NAMALWA (cell line): ENCODE data around the gene TXLNG.

Experiments
- DNase-seq: peaks from one replicate; pipeline ENCODE4 v3.0.0-alpha.2; 2015; ENCODE audit warnings: low spot score

The TXLNG gene

GRCh38 chrX:16839219-16839851 lies 53.1 kb downstream of the TXLNG start:
- no peak for DNase-seq

DNA sequence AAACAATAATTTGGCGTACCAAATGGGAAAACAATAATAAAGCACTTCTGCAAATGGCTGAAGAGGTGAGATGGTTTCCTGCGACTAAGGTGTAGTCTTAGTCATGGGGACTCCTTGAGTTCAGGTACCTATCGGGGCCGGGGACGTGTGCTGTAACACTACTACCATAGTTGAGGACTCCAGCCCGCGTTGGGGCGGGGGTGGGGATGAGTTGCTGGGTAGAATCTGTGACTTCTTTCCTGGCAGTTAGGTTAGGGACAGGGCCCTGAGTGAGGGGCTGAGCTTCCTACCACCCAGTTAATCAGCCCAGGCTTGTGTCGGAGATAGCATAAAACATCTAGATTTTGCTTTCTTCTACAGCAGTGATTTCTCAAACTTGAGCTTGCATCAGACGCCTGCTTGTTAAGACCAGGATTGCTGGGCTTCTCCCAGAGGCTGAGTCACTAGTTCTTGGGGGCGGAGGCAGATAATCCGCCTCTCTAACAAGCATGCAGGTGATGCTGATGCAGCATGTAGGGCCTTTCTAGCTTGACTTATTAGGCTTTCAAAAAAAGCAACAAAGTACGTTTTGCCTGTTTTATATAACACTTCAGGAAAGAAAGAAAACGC lies 53.7 kb downstream of the TXLNG start:
- DNase-seq: no peak

DNA sequence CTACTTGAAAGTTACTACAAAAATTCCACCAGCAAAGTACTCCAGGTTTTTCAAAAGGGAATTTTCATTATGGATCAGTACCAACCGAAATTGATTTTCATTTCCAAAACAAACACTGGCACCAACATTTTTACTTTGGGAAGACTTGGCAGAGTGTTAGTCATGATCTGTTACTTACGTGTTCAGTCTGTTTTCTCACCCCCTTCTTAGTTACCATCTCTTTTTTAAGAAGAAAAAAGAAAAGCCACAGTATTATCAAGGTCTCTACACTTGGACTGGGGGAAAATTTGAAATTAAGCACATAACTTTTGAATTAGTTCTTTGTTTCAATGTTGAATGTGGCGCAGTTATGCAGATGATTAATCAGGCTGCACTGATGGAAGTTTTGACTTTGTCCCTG lies 56.4 kb downstream of the TXLNG start:
- DNase-seq: no peak

DNA sequence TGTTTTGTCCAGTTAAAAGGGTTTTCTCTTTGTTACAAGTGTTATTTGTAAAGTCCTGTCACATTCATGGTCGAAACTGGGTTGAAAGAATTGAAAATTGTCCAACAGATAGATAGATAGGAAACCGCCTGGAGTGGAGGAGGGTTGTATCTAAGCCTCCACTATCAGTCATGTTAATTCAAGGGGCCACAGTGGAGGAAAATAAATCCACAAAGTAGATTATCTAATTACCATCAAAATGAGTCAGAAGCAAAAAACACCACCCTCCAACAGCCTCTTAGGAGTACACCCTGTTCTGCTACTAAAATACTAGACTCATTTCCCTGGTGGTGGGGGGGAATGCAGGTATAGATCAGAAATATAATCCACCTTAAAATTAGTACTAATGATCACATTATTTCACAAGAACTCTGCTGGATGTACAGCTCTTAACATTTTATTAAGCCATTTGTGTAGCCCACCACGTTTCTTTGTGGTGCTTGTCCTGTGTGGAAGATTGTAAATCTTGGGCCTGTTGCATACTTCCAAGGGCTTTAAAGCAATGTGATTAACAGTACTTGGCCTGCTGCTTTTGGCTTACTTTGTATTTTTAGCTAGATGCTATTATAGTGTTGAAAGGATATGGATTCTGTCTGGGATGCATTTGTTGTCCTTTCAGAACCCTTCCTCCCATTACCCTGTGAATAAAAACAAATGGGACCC lies 57.1 kb downstream of the TXLNG start:
- DNase-seq: no peak

DNA sequence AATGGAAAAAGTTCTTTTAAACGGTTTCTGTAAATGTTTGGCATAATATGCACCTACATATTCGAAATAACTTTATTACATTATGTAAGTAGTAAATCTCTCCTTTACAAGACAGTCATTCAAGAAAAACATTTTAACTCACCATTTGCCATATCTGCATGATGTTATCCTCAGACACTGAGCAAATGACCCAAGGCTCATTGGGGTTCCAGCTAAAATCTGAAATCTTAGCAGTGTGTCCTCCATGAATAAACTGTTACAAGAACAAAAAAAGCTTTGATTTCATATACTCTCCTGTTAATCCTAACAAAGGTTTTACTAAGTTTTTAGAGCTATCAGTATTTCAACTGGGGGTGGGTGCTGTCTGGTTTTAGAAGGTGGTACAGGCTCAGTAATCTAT lies 59.4 kb downstream of the TXLNG start:
- DNase-seq: no peak

DNA sequence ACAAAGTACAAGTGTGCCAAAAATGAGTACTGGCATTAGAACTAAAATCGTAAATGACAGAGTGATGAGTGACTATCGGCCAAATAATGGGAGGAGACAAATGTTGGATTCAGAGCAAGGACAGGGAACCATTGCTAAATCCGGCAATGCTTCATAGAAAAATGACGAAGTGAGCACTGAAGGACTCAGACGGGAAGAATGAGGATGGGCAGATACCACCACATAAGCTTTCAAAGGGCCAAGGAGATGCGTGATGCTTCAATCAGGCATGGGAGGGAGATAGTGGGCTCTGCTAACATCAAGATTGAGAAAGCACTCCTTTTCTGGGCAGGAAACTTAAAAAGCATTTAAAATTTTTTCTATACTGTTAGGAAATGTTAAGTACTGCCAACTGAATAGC lies 62.3 kb downstream of the TXLNG start:
- no peak for DNase-seq

DNA sequence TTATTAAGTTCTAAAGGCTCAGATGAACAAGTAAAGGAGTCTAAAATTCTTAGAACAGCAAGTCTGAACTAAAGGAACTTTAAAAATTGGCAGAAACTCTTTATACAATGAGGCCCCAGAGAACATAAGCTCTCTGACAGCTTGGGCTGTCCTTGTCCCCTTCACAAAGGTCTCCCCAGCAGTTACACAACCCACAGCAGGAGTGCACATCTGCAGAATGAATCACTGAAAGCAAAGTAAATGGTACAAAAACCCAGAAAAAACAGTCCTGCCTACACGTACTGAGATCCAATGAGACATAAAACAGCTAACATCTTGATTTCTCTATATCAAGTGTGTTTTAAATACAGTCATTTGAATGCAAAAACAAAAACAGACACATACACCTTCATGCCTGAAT lies 65.2 kb downstream of the TXLNG start:
- no peak for DNase-seq

DNA sequence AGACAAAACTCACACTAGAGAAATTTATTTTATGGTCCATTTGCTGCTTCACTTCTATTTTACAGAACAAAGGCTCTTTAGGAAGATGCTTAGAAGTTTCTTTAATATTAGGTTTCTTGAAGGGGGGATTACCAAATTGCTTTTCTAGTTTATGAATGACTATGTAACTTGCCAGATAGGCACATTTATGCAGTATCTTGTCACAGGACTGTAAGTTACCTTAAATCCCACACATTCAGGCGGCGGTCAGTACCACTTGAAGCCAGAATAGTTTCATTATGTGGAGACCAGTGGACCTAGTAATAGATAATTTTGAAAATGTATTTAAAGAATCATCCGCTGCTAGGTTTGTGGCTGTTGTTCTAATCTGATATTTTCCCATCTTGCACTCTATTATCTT lies 65.6 kb downstream of the TXLNG start:
- no peak for DNase-seq

DNA sequence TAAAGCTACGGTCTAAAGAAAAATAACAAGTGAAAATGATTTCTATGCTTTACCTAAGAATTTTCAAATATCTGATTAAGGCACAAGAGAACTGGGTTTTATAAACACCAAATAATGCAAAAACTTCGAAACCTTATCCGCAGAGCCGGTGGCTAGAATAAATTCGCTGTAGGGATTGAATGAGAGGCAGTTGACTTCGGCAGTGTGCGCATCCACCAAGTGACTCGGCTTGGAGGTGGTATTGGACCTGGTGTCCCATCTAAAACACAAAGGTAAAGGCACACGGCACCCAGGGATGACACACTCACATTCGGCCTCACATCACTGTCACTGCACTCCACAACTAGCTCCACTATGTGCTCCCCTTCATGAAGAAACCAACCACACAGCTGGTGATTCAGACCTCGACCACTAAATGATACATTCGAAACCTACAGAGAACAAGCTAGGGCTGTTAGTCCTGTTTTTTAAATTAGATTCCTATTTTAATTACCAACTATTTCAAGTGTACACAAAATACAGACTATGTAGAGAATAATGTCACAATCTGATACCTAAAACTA lies 66.4 kb downstream of the TXLNG start:
- DNase-seq: no peak

DNA sequence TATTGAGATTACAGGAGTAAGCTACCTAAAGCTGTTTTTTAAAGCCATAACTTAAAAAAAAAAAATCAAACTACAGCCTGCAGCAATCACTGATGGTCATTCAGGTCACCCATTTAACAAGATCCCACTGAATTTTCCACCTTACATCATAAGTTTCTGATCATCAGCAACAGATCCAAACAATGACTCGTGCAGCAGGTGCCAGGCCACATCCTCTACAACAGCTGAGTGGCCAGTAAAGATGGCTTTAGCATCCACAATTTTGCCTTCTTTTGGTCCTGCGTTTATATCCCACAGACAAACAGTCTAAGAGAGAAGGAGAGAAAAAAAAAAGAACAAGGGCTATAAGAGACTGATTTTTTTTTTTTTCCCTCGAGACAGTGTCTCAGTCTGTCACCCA lies 67.3 kb downstream of the TXLNG start:
- no peak for DNase-seq

DNA sequence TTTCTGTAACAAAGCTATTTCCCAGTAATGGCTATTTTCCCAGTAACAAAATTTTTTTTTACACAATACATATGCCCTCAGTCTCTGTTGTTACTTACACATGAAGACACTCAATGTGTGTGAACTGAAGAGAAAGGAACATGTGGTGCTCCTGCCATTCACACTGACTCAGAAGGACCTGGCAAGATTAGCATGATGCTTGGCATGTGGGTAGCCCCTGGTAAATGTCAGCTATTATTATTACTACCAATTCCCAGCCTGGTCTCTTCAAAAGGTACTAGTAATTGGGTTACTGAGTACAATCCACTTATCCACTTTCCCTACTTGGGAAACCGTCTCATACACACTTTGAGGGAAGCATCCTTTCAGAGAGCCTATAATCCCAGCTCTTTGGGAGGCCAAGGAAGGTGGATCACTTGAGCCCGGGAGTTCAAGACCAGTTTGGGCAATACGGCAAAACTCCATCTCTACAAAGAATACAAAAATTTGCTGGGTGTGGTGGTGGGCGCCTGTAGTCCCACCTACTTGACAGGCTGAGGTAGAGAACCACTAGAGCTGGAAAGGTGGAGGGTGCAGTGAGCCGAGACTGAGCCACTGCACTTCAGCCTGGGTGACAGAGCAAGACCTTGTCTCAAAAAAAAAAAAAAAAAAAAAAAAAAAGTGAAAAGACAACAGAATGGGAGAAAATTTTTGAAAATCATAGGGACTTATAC lies 69.3 kb downstream of the TXLNG start:
- DNase-seq: no peak

DNA sequence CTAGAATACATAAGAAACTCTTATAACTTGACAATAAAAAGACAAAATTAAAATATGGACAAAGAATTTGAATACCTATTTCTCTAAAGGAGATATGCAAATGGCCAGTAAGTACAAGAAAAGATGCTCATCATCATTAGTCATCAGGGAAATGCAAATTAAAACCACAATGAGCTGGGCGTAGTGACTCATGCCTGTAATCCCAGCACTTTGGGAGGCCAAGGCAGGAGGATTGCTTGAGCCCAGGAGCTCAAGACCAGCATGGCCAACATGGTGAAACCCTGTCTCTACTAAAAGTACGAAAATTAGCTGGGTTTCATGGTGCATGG lies 69.8 kb downstream of the TXLNG start:
- peak; percentile 32 for DNase-seq

GRCh38 chrX:16856744-16857143 lies 70.5 kb downstream of the TXLNG start:
- no peak for DNase-seq

- no peak for DNase-seq
Observed at GRCh38 chrX:16862829-16863228, 76.6 kb downstream of the TXLNG start.

DNA sequence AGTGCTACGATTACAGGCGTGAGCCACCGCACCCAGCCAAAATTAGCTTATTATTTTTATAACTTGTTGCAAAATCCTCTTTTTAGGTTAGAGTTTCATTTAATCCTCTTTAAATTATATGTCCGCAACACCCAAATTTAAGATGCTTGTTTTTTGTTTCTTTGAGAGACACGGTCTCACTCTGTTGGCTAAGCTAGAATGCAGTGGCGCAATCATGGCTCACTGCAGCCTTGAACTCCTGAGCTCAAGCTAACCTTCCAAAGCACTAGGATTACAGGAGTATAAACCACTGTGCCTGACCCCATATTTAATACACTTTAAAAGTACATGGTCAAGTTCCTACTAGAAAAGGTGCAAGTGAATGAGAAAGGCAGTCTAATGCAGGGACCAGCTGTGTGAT lies 81.7 kb downstream of the TXLNG start:
- no peak for DNase-seq

DNA sequence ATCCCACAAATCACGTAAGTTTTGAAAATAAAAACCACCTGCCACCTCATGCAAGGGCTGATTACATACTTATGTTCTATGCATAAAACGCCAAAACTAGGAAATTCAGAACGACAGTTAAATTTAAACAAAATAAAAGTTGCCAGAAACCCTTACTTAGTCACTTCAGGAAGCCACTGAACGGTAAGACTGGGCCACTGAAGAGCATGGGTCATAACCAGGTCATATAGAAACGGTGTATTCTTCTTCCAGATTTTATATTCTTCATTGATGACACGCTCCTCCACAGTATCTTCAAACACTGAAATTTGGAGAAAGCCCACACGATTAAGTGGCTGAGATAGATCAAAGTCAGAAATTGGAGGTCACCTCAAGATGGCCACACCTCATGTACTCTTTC lies 82.7 kb downstream of the TXLNG start:
- DNase-seq: no peak

- DNase-seq: peak; percentile 48
Observed at GRCh38 chrX:16869393-16870094, 83.3 kb downstream of the TXLNG start.

- peak; percentile 88 for DNase-seq
Observed at GRCh38 chrX:16870095-16870861, 84.0 kb downstream of the TXLNG start, which contains the start of gene RBBP7. Gene RBBP7, minus strand, starts transcription at chrX:16870362. Its CDS starts 309 bp downstream, at chrX:16870053.

DNA sequence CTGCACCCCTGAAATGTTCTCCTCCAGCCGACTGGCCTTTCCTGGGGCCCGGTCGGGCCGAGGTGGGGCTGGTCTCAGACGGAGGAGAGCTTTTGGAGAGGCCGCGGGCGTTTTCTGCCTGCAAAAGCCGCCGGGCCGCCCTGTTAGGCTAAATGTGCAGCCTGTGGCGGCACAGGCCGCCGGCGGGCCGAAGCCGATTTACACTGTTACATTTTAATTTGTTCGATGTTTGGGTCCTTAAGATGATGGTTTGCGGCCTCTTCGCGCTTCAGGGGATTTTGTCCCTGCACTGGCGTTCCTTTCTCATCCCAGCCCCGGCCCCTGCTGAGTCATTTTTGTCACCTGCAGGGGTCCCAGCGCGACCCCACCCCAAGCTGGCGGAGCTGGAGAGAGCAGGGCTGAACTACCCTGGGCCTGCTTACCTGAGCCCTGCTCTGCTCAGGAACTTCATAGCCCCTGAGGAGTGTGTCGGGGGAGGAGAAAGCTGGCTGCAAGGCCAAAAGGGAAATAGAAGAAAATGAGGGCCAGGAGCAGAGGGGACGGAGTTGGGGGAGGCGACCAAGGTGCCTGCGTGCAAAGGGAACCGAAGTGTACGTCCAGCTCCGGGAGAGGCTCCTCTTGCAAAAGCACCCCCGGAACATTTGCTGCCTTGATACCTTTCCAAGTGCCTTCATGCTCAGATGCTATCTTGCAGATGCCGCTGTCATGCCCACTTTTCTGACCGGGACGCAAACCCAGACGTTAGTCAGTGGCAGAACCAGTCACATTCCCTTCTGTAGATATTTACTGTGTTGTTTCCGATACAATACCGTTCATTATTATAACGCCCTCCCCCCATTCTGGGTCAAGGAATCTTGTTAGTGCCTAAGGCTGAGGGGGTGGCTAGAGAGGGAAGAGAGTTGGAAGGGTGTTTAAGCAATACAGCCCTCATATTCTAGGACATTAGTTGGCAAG lies 84.9 kb downstream of the TXLNG start:
- DNase-seq: peak; percentile 38

GRCh38 chrX:16873106-16873505 lies 86.8 kb downstream of the TXLNG start:
- peak; percentile 75 for DNase-seq
